Mesendoderm (in vitro differentiated cells): ENCODE results near the gene GAK.

Source experiments
- DNase-seq: peaks from one replicate; pipeline ENCODE4 v3.0.0; 2013
- H2AK5ac ChIP-seq: 2 replicates; pipeline ENCODE4 v1.6.1; 2013; ENCODE audit warnings: low read length, inconsistent platforms
- H2BK120ac ChIP-seq: 2 replicates; pipeline ENCODE4 v1.6.1; 2013; ENCODE audit warnings: low read depth, mild to moderate bottlenecking, low read length, moderate library complexity, mixed read lengths
- H2BK15ac ChIP-seq: replicated peaks from 2 replicates; pipeline ENCODE4 v1.6.1; 2013; ENCODE audit warnings: low read depth, mild to moderate bottlenecking, moderate library complexity
- H2BK5ac ChIP-seq: 2 replicates; pipeline ENCODE4 v1.6.1; 2013; ENCODE audit warnings: low read length, inconsistent platforms
- H3K18ac ChIP-seq: 2 replicates; pipeline ENCODE4 v1.6.1; 2013; ENCODE audit warnings: mild to moderate bottlenecking, low read length, mixed read lengths
- H3K23ac ChIP-seq: one replicate; pipeline ENCODE4 v1.6.1; 2013; ENCODE audit warnings: low read length
- H3K27ac ChIP-seq: 2 replicates; pipeline ENCODE4 v1.5.1; 2013; ENCODE audit warnings: low read depth, mild to moderate bottlenecking, inconsistent platforms, low read length, moderate library complexity
- H3K27me3 ChIP-seq: 2 replicates; pipeline ENCODE4 v1.6.1; 2013; ENCODE audit warnings: low read length, control low read depth, mild to moderate bottlenecking, inconsistent platforms; ENCODE audit not compliant: insufficient read depth, poor library complexity
- H3K36me3 ChIP-seq: 2 replicates; pipeline ENCODE4 v1.6.1; 2013; ENCODE audit warnings: low read length, inconsistent platforms; ENCODE audit not compliant: control insufficient read depth, insufficient read depth
- H3K4ac ChIP-seq: one replicate; pipeline ENCODE4 v1.6.1; 2013; ENCODE audit warnings: low read depth, mild to moderate bottlenecking, low read length, moderate library complexity
- H3K4me1 ChIP-seq: 2 replicates; pipeline ENCODE4 v1.6.1; 2013; ENCODE audit warnings: low read depth, low read length, inconsistent platforms; ENCODE audit not compliant: control insufficient read depth
- H3K4me2 ChIP-seq: 2 replicates; pipeline ENCODE4 v1.6.1; 2013; ENCODE audit warnings: low read length
- H3K4me3 ChIP-seq: 2 replicates; pipeline ENCODE4 v1.5.1; 2013; ENCODE audit warnings: mild to moderate bottlenecking, low read length
- H3K56ac ChIP-seq: one replicate; pipeline ENCODE4 v1.6.1; 2013; ENCODE audit warnings: low read length
- H3K79me1 ChIP-seq: 2 replicates; pipeline ENCODE4 v1.6.1; 2013; ENCODE audit warnings: low read length, inconsistent platforms
- H3K79me2 ChIP-seq: 2 replicates; pipeline ENCODE4 v1.6.1; 2013; ENCODE audit warnings: mild to moderate bottlenecking, low read length; ENCODE audit not compliant: control insufficient read depth, insufficient read depth
- H3K9ac ChIP-seq: 2 replicates; pipeline ENCODE4 v1.6.1; 2013; ENCODE audit warnings: low read length, inconsistent platforms
- H4K5ac ChIP-seq: one replicate; pipeline ENCODE4 v1.6.1; 2013; ENCODE audit warnings: low read length
- H4K8ac ChIP-seq: one replicate; pipeline ENCODE4 v1.6.1; 2013; ENCODE audit warnings: low read depth, mild to moderate bottlenecking, control low read depth, low read length, moderate library complexity
- WGBS: extraction: QIAGEN DNeasy Blood & Tissue Kit; methylation state at CpG from one replicate; pipeline ENCODE4 v1.1.7; 2013; ENCODE audit warnings: low lambda C conversion rate, missing lambda C conversion rate; ENCODE audit not compliant: insufficient coverage; ENCODE audit errors: extremely low coverage; 5-methylcytosine and 5-hydroxymethylcytosine counted together

The GAK gene

GRCh38 chr4:972651-973424, 40.7 kb upstream of the GAK start:
- Histone ChIP-seq H3K27ac (no peak overlapping the region), H3K9ac (peak overlapping the region; percentile 68), H3K56ac (peak overlapping the region; percentile 81), H2BK120ac (no peak overlapping the region), H4K8ac (no peak overlapping the region), H3K79me2 (no peaks in the 10 kb centered on the region), H3K79me1 (no peaks in the 10 kb centered on the region), H2AK5ac (no peak overlapping the region), H4K5ac (no peak overlapping the region), H3K4me2 (peak overlapping the region; percentile 24), H2BK15ac (no peak overlapping the region), H3K4ac (no peak overlapping the region), H3K27me3 (peaks cover under 1% of the 10 kb centered on the region), H2BK5ac (no peak overlapping the region), H3K18ac (no peak overlapping the region), H3K36me3 (no peaks in the 10 kb centered on the region), H3K4me3 (peak overlapping the region; percentile 49), H3K23ac (peak overlapping the region; percentile 94), H3K4me1 (peaks cover 12% of the 10 kb centered on the region)
- WGBS: no CpG with 5 or more reads among the region's 65 CpGs
- DNase-seq: no peak

GRCh38 chr4:971666-972500, 39.8 kb upstream of the GAK start:
- no peak overlapping the region for H3K4me2 ChIP-seq
- no peak overlapping the region for H3K27ac ChIP-seq
- no peak overlapping the region for H2BK120ac ChIP-seq
- no peaks in the 10 kb centered on the region for H3K79me1 ChIP-seq
- no peak overlapping the region for H3K18ac ChIP-seq
- no peaks in the 10 kb centered on the region for H3K79me2 ChIP-seq
- no CpG with 5 or more reads among the region's 24 CpGs for WGBS
- no peak overlapping the region for H3K4ac ChIP-seq
- no peak overlapping the region for H3K23ac ChIP-seq
- no peak for DNase-seq
- H4K5ac ChIP-seq: no peak overlapping the region
- H2AK5ac ChIP-seq: no peak overlapping the region
- H2BK5ac ChIP-seq: no peak overlapping the region
- H2BK15ac ChIP-seq: no peak overlapping the region
- H3K27me3 ChIP-seq: peaks cover 5% of the 10 kb centered on the region
- H3K4me1 ChIP-seq: peaks cover 12% of the 10 kb centered on the region
- no peaks in the 10 kb centered on the region for H3K36me3 ChIP-seq
- no peak overlapping the region for H3K9ac ChIP-seq
- no peak overlapping the region for H3K4me3 ChIP-seq
- H4K8ac ChIP-seq: no peak overlapping the region
- H3K56ac ChIP-seq: no peak overlapping the region

GRCh38 chr4:970854-971520, 38.9 kb upstream of the GAK start:
- H3K4ac ChIP-seq: no peak overlapping the region
- no peak overlapping the region for H3K9ac ChIP-seq
- H3K4me2 ChIP-seq: no peak overlapping the region
- H3K18ac ChIP-seq: no peak overlapping the region
- H3K27me3 ChIP-seq: peaks cover 5% of the 10 kb centered on the region
- peak overlapping the region; percentile 66 for H3K23ac ChIP-seq
- DNase-seq: no peak
- no peak overlapping the region for H3K27ac ChIP-seq
- H3K56ac ChIP-seq: no peak overlapping the region
- H3K79me1 ChIP-seq: no peaks in the 10 kb centered on the region
- no peak overlapping the region for H4K8ac ChIP-seq
- no peak overlapping the region for H2BK120ac ChIP-seq
- no peak overlapping the region for H2AK5ac ChIP-seq
- no CpG with 5 or more reads among the region's 17 CpGs for WGBS
- H4K5ac ChIP-seq: no peak overlapping the region
- H2BK15ac ChIP-seq: no peak overlapping the region
- H3K4me1 ChIP-seq: peaks cover 12% of the 10 kb centered on the region
- no peaks in the 10 kb centered on the region for H3K36me3 ChIP-seq
- H3K4me3 ChIP-seq: no peak overlapping the region
- no peaks in the 10 kb centered on the region for H3K79me2 ChIP-seq
- no peak overlapping the region for H2BK5ac ChIP-seq

GRCh38 chr4:970046-970745, 38.1 kb upstream of the GAK start:
- Histone ChIP-seq H3K18ac (no peak overlapping the region), H2BK5ac (no peak overlapping the region), H2BK15ac (no peak overlapping the region), H4K8ac (no peak overlapping the region), H3K4me1 (peaks cover 12% of the 10 kb centered on the region), H3K9ac (no peak overlapping the region), H3K27ac (no peak overlapping the region), H3K23ac (no peak overlapping the region), H3K4me2 (no peak overlapping the region), H3K27me3 (peaks cover 5% of the 10 kb centered on the region), H3K4me3 (no peak overlapping the region), H3K56ac (no peak overlapping the region), H4K5ac (no peak overlapping the region), H3K4ac (no peak overlapping the region), H3K79me1 (no peaks in the 10 kb centered on the region), H2AK5ac (no peak overlapping the region), H3K36me3 (no peaks in the 10 kb centered on the region), H2BK120ac (no peak overlapping the region), H3K79me2 (no peaks in the 10 kb centered on the region)
- DNase-seq: peak; percentile 72
- WGBS: no CpG with 5 or more reads among the region's 25 CpGs

GRCh38 chr4:968621-969394, 36.7 kb upstream of the GAK start:
- DNase-seq: no peak
- H3K27me3 ChIP-seq: peaks cover 5% of the 10 kb centered on the region
- no peak overlapping the region for H3K4me2 ChIP-seq
- H3K23ac ChIP-seq: no peak overlapping the region
- peaks cover 12% of the 10 kb centered on the region for H3K4me1 ChIP-seq
- no peak overlapping the region for H2BK5ac ChIP-seq
- no peak overlapping the region for H2BK15ac ChIP-seq
- WGBS: no CpG with 5 or more reads among the region's 23 CpGs
- no peaks in the 10 kb centered on the region for H3K36me3 ChIP-seq
- H3K18ac ChIP-seq: no peak overlapping the region
- no peak overlapping the region for H3K4me3 ChIP-seq
- no peak overlapping the region for H3K4ac ChIP-seq
- H4K5ac ChIP-seq: no peak overlapping the region
- H3K79me1 ChIP-seq: no peaks in the 10 kb centered on the region
- no peak overlapping the region for H4K8ac ChIP-seq
- no peak overlapping the region for H3K9ac ChIP-seq
- H3K79me2 ChIP-seq: no peaks in the 10 kb centered on the region
- no peak overlapping the region for H3K27ac ChIP-seq
- no peak overlapping the region for H2BK120ac ChIP-seq
- H2AK5ac ChIP-seq: no peak overlapping the region
- H3K56ac ChIP-seq: no peak overlapping the region
